GM18858 (cell line): ENCODE measurements around the gene HOXA7.

Experiments used
- ATAC-seq: cut with Tn5 transposase; IDR thresholded peaks from one replicate; pipeline ENCODE4 v1.9.1; 2021; ENCODE audit not compliant: unreplicated experiment

HOXA7 gene

DNA sequence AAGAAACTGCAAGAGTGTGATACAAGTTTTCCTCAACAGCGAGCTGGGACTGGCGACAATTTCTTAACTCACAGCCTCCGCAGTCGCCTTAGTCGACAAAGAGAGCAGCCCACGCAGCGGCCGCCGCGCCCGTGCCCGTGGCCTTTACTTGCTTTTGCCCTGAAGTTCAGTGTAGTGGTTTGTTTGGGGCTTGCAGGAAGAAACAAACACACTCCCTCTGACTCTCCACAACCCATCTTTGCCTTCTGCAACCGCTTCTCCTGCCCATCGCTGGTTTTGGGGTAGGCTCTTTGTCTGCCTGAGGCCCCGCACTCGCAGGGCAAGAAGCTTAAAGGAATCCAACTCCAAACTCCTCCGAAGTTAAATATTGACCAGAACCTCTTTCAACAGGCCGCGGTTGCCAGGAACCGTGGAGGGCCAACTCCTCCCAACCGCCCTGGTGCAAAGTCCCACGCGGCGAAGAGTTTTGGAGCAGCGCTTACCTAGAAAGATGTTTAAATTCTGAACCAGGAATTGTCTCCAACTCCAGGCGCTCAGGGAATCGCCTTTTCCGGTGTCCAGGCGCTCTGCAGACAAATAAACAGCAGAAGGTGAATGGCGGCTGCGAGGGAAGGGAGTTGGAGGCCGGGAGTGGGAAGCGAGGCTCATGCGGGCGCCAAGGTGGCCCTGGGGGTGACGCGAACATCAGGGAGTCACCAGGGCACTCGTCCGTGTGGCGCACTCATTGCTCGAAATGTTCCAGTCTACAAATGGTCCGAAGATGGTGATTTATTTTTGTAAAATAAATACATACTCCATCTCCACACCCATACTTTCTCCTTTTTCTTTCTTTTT lies 34.2 kb downstream of the HOXA7 start:
- no peak for ATAC-seq

DNA sequence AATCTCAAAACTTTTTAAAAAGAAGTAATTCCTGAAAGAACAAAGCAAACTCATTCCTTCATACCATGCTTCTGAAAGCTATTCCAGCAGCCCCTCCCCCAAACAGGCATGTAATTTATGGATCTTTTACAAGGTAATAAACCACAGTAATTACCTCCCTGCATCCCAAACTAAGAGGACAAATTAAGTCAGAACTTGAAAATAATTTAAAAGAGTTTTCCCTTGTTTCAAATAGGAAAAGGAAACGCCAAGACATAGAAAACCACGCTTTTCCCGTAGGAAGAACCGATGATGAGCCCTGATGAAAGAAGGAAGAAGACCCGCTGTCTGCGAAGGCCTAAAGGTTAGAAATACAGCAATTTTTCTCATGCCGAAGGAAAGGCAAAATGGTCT lies 34.8 kb downstream of the HOXA7 start:
- ATAC-seq, result no peak

DNA sequence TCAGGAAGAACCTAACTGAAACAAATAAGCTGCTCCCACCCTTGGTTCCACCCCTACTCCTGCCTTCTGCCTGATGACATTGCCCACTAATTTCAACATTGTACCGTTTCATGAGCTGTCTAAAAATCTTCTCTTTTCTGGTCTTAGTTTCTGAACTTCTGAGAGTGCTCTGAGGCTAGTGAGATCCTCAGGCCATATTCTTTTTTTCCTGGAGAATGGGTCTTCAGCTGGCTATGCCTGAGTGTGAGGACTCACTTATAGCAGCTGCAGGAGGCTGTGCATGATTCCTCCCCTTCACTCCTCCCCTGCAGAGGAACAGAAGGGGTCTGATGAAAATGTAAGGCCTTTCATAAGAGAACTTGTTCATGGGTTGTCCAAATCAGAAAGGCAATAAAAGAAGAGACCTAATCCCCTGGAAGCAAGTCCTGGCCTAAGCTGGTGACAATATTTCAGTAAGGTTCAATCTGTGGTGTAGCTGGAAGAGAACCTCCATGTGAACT lies 37.0 kb downstream of the HOXA7 start:
- ATAC-seq, result no peak

DNA sequence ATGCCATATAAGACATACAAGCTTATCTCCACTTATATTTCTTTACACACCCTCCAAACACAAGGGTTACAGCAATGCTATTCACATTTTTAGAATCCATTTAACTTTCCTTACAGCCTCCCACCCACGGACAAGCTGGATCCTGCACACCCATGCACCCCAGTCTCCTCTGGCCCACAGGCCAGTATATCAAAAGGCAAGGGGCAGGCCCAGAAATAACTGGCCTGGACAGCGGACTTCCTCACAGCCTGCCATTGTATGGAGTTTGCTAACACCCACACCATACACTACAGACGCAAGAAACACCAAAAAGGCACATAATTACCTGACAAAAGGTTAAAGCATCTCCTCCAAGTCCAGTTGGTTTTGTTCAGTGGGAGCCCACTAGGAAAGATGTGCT lies 37.9 kb downstream of the HOXA7 start:
- no peak for ATAC-seq

DNA sequence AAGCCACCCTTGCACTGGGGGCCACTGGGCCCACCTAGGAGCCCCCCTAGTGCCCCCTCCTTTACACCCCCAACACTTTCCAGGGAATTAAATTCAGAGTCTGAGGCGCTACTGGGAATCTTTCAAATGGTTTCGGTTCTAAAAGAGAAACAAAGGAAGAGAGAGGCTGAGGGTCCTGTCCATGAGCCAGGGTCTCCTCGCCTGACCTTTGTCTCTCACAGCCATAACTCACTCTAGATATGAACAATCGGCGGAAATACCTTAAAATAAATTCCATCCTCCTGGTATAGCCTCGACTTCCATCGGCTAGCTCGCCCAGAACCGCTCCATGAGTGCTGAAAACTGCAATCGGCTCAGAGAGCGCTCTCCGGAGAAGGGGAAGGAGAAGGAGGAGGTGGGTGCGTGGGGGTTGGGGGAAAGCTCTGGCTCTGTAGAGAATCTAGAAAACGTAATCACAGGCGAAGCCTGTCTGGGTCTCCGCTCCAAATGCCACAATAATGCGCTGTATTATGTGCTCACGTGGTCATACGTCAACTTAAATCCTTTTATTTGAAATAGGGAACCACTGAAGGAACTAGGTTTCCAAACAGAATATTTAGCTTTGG lies 38.5 kb downstream of the HOXA7 start:
- no peak for ATAC-seq

DNA sequence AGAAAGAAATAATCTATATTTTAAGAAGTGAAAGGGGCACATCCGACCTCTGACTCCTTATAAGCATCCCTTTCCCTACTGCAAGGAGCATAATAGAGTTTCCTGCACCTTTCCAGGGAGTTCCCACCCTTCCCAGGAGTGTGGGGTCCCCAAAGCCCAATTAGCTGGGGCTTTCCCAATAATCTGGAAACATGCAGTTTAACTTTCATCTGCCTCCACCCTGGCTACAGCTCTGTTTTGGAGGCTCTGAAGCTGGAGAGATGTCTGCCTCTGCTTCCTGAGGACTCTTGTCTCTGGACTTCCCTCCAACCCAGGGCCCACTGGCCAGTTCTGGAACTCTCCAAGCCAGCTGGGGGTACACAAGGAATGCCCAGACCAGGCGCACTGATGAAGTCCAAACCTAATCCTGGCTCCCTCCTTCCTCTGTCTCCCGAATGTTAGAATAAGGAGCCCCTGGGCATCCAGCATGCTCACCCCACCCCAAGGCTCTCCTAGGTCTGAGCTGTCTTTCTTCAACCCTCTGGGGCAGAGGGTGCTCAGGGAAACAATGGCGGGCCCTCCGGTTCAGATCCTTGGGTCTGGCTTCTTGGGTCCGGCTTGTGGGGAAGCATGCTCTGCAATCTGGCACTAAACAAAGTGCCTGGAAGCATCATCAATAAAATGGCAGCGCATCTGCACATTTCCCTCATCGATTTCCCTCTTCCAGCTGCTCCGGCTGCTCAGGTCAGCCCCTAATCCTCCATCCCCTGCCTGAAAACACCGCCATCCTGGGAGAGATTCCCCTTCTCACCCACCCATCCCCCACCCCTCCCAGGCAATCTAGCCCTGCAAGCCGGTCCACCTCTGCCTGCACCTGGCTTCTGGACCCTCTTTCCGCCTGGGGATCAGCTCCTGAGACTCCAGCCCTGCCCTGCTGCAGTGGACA lies 39.3 kb downstream of the HOXA7 start:
- ATAC-seq, result no peak

DNA sequence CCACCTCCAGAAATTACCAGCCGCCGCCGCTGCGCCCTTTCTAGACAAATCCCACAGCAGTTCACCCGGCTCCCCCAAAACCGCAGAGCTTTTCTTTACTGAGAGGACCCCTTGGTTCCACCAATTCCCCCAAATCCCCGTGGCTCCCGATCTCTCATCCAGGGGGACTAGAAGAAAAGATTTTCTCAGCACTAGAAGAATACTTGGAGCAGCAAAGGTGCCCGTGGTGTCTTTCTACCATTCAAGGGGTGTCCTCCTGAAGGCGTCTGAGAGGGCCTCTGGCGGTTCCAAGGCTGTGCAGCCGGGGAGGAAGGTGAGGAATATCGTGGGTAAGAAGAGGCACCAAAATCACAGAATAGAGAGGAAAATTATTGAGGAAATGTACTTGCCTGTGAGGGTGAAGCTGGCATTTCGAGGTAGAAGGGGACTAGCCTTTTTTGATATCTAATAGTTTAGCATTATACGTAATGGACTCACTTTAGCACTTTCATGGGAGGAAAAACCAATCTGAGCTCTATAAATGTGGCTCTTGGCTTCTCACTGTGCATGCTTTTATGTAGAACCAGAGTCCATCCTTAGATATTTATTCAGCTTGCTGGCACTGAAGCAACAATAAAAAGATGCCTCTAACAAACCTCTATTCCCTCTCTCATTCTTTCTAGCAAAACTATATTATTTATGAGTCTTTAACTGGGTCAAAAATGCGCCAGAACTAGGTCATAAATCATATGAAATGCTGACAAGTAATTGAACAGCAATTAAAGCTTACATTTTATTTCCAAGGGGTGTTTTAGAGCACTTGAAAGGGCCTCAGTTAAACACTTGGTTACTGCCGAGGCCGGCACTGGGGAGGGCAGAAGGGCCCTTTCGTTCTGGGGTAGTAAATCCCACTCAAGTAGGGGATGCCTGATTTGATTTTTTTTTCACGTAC lies 40.2 kb downstream of the HOXA7 start:
- ATAC-seq, result no peak

DNA sequence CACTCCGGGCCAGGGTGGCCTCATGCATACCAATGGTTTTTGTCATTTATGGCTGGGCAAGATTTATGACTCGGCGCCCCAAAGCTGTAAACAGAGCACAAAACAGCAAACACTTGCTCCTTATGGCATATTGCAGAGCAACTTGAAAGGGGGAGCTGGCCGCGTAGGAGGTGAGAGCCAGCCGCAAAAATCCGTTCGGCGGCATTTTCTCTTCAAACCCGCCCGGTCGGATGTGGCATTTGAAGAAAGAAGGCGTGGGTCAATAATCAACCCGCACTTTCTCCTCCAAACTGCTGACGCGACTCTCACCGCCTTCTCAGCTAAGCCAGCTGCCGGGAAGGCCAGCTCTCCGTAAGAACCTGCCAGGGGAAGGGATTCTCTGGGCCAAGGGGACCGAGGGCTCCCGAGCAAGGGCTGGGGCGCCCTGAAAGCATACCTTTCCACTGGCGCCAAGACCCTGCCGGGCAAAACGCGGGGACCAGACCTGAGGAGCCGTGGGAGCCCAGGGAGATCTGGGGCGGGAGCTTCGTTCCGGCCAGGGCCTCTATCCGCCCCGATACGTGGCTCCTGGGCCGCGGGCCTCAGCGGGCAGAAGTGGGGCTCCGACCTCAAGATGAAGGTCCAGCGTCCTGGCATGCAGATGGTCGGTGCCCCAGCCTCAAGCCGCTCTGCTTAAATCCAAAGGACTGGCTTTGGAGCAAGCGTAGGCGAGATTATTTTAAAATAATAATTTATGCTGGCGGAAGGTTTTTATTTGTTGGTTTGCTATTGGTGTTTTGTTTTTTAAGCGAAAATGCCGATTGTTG lies 41.1 kb downstream of the HOXA7 start:
- ATAC-seq, result no peak

DNA sequence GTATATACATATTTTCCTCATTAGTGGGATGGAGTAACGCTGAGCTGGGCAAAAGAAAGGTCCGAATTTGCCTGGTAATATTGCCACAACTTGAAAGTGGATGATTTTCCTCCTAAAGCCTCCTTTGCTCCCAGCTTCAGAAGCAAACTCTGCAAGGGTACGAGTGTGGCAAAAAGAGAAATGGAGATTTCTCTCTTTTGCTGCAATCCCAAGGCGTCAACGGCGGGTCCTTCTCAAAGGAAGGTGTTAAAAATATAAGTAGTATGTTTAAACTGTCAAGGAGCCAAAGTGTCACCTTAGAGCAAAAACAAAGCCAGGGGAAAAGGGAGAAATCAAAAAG lies 41.6 kb downstream of the HOXA7 start:
- no peak for ATAC-seq

DNA sequence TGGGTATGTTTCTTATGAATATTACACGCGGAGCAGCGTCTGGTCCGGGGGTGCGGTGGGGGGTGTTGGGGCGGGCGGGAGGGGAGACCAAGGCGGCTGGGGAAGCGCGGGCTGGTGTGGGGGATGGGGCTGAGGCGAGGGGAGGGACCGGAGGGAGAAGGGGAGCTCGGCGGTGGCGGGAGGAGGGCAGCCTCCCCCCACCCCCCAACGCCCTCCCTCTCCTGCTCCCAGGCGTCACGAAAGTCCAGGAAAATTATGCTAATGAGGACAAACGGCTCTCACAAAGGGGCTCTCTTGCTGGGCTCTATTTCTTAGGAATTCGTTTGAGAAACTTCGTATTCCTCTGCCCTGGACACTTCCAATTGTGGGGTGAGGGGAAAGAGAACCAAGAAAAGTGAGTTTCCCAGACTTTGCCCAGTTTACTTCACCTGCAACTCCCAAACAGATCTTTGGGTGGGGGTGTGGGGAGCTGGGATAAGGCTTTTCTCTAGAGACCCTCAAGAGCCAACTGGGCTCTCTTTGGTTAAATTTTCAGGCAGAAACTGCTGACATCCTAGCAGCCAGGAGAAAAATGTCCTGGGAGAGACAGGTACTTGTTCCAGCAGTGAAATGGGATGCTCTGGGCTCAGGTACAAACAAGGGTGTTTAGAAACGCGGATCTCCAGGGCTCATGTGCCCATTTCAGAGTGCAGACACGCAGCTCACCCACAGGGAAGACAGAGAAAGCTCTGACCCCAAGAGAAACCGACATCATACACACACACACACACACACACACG lies 42.3 kb downstream of the HOXA7 start:
- no peak for ATAC-seq

DNA sequence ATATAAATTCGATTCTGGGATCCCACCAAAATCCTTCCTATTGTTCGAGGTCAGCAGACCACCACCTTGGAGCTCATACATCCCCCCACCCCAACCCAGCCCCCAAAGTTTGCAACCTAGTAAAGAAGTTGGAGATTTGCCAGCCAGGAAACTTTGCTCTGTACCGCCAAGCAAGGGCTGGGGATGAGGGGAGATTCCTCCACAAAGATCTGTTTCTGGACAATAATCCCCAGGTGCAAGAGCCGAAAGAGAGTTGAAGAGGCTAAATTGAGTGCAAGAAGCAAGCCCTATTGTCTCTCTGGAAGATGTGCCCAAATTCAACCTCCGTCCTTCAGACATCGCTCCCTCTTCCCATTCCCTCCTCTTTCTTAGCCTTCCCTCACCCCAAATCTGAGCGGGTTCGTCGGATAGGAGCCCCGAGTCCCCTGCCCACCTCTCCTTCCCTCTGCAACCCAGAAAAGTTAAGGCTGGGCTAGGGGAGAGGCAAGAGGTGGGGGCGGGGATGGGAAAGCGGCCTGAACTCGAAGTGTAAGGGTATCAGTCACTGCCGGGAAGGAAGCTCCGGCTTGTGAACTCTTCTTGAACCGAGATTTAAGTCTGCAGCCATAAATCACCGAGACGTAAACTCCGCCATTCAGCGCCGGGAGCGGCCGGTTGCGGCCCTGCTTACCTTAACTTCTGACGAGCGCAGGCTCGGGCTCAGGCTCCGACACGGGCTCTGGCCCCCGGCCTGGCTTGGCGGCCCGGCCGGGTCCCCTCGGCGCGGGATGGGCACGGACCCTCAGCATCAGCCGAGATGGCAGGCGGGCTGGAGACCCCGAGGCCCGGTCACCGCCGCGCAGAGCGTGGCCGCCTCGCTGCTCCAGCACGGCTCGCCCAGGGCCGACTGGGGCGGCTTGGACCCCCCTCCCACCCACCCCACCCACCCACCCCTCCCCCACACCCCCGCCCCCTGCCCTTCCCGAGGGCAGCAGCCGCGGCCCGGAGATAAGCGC lies 43.2 kb downstream of the HOXA7 start:
- no peak for ATAC-seq

DNA sequence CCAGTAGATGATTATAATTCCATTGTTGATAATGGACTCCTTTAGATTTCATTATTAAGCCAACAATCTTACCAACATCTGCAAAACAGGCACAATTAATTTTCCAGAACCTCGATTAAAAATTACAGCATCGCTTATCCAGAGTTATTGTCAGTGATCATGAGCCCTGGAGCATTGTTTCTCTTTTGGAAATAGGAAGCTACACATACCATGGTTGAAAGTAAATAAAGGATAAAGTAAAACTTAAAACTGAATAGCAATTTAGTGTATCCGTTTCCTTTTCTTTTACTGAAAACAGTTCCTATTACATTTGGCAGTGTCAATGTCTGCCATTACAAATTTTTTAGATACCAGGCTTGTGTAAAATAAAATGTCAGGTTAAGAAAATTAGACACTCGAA lies 44.1 kb downstream of the HOXA7 start:
- no peak for ATAC-seq

DNA sequence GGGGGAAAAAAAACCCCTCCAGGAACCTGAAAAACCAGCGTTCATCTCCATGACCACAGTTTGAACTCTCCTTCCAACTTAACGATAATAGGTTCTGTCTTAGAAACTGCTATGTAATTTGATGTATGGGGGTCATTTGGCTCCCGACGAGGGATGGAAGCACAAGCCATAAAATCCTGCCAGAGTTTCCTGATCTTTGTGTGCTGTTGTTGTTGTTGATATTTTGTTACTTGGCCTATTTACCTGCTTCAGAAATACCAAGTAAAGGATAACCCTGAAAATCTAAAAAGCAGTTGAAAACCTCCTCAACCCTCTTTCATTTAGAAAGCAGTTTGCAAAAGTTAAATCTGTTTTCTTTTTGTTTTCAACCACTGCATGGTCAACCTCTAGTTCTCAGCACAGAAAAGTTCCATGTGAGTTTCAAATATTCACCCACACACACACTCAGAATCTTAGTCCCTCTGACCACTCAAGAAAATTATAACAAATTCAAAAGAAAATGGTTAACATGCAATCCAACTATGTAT lies 44.7 kb downstream of the HOXA7 start:
- no peak for ATAC-seq

DNA sequence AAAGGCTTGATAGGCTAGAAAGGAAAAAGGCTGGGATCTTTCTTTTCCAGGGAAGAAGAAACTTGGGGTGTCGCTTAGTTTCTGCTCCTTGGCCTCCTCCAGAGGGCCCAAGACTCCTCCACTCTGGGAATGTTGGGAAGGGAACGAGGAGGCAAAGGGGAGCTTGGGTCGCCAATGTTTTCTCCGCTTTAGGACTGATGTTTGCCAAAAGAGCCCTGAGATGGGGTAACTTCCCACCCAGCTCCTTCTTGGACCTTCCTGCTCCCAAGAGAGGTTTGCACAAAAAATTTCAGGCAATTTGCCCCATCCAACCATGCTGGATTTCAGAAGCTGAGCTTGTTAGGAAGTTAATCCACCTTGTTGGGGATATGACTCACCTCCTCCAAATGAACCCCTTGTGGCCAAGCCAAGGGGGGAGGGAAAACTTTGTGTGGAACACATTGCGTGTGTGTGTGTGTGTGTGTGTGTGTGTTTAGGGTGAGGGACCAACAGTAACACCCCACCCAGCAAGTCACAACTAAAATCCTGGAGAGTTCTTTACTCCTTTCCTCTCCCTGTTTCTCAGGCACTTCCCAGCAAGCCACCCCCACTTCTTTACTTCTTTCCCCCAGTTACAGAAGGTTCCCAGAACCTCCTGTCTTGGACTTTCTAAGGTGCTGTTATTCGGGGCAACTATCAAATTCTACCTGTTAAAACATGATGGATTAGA lies 45.3 kb downstream of the HOXA7 start:
- no peak for ATAC-seq

DNA sequence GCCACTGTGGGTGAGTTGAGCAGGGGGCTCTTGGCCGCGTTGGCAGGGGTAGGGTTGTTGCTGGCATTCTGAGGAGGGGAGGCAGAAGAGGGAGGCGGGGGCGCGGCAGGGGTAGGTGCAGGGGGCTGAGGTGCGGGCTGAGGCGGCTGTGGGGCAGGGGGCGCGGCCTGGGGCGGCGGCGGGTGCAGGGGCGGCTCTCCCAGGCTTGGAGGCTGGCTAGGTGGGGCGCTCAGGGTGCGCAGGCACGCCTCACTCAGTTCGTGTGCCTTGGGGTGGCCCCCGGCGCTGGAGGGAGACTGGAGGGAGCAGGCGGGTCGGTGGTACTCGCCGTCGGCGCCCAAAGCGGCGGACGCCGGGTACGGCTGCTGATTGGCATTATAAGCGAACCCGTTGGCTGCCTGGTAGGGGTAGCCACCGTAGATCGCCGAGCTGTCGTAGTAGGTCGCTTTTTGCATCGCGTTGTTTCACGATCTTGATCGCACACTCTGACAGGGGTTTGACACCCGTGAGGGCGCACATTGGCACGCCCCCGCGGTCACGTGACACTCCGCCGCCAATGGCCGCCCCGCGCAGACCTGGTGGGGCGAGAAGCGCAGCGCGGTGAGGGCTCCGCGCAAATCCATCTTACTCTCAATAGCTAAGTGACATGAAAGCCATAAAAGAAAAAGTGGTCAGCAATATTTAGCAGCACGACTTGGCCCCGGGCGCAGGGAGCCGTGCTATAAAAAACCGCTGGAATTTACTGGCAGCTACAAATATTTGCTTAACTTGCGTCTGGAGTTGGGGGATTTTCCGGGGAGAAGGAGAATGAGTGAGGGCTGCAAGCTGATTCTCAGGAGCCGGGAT lies 46.1 kb downstream of the HOXA7 start:
- no peak for ATAC-seq
